ENCODE measurements around the gene STAMBPL1. TPM values are rescaled to one million over a fixed set of nuclear protein-coding genes. Genes with fewer than 3 reads are reported as not detected.
A peak's percentile ranks its signal among the peaks of the same experiment; 100 is the strongest.

STAMBPL1 gene
- total RNA-seq, 6 donors from 2014 or later: 4.9 to 69.1 (median 7.0) TPM

DNA sequence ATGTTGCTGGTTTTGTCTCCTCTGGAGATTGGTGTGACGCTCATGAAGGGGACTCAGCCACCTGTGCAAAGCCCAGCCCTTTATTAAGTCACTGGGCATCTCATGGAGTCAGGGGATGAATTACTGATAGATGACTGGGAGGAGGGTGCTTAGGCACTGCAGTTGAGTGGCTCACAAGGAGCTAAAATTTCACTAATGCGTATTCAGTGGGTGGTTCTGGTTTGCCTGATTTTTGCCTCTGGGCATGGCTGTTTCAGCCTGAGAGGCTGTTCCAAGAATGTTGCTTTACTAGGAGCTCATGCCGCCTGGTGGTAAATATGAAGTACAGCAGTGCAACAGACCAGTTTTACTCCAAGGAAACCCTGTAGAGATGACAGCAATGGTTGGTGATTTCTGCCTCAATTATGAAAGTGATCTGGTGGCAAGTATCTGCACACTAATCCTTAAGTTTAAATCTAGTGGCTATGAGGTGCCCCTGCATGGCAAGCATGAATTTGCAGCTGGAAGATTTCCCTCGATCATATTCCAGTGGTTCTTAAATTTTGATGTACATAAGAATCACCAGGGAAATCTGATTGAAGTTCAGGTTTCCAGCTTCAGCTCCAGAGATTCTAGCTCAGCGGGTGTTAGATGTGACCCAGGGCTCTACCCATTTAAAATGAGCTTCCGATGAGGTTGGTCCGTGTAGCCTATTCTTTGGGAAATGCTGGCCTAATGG is 52.7 kb downstream of the STAMBPL1 start:
- peak; percentile 89 to 90 for ATAC-seq (ENCODE audit: low FRiP score in 2 of 2)
- 53 to 56% methylated on average over 7 of the region's 7 CpGs for WGBS, 2 donors
- TF ChIP-seq CTCF (IDR thresholded peaks at IDR 0.05) (peak; percentile 80 to 96 (median 91)), EP300 (IDR thresholded peaks at IDR 0.05) (no peak)
- H3K4me3 ChIP-seq: no peak overlapping the region
- H3K9me3 ChIP-seq: no peaks in the 10 kb centered on the region
- H3K4me1 ChIP-seq: peaks cover 10 to 13% (median 13%) of the 10 kb centered on the region in 4 donors
- peak overlapping the region in 2 of 4 donors; percentile 27 to 30 for H3K27ac ChIP-seq
- H3K36me3 ChIP-seq: peaks cover 0 to 16% (median 3%) of the 10 kb centered on the region in 4 donors
- peak in 1 of 2 donors; percentile 61 for DNase-seq
- no peaks in the 10 kb centered on the region for H3K27me3 ChIP-seq

DNA sequence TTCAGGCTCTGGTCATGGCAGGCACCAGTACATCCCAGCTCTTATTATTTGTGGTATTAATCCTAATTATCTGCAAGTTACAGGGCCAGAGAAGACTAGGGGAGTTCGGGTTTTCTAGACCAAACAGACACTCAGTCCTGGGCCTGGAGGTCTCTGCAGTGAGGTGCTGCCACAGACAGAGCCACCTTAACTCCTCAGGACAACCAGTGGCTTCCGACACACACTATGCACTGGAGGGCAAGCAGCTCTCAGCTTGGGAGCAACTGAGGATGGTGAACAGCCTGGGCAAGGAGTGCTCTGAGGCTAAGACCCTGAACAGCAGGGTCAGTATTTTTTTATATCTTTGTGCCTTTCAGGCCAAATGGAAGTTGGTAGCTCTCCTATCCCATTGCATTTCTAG is 53.5 kb downstream of the STAMBPL1 start:
- no peak for TF ChIP-seq CTCF (IDR thresholded peaks at IDR 0.05)
- no peak for TF ChIP-seq POLR2AphosphoS5 (IDR thresholded peaks at IDR 0.05)
- TF ChIP-seq POLR2A (IDR thresholded peaks at IDR 0.05): no peak
- TF ChIP-seq EP300 (IDR thresholded peaks at IDR 0.05): no peak
- 94 to 100% methylated on average over 1 to 2 of the region's 2 CpGs for WGBS, 2 donors

DNA sequence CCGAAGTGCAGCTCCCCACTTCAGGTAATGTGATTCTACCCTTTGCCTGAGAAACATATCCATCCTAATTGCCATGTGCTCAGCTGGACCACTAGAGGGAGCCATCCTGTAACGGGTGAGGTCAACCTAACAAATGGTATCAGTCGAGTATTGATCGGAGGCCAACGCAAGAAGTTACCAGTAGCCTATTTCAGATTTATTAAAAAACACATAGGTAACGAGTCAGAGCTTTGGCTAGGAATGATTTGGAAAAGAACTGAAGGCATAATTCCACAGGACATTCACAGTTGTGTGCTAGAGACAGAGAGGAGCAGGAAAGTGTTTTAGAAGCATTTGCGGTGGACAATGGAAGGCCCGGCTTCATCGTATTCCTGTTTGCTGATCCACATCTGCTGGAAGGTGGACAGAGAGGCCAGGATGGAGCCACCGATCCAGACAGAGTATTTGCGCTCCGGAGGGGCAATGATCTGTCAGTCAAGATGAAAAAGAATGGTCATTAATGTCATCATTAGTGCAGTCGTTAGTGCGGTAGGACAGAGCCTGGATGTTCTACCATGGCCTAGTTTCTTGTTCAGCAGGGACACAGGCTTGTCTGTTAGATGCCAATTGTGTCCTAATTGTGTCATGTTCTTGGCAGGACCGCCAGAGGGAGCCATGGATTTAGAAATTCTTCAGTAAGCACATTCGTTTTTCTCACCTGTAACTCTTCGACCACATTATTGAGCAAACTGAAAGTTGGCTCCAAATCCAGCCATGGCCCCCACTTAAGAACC is 55.0 kb downstream of the STAMBPL1 start:
- peaks cover 0 to 38% (median 11%) of the 10 kb centered on the region in 4 donors for H3K36me3 ChIP-seq
- TF ChIP-seq POLR2AphosphoS5 (IDR thresholded peaks at IDR 0.05) (no peak), CTCF (IDR thresholded peaks at IDR 0.05) (peak; percentile 75 to 81 (median 80)), EP300 (IDR thresholded peaks at IDR 0.05) (no peak)
- 37 to 43% methylated on average over 17 of the region's 17 CpGs for WGBS, 2 donors
- H3K27me3 ChIP-seq: no peaks in the 10 kb centered on the region
- ATAC-seq (ENCODE audit: low FRiP score in 2 of 2): peak; percentile 86 to 88
- H3K4me1 ChIP-seq: peaks cover 10 to 13% (median 13%) of the 10 kb centered on the region in 4 donors
- H3K9me3 ChIP-seq: no peaks in the 10 kb centered on the region
- peak in 1 of 2 donors; percentile 78 for DNase-seq
- H3K27ac ChIP-seq: peak overlapping the region; percentile 38 to 68 (median 62)
- no peak overlapping the region for H3K4me3 ChIP-seq

More for the DNA sequence above, 53.5 kb downstream of the STAMBPL1 start:
- peaks cover 10 to 13% (median 13%) of the 10 kb centered on the region in 4 donors for H3K4me1 ChIP-seq
- no peaks in the 10 kb centered on the region for H3K9me3 ChIP-seq
- H3K27me3 ChIP-seq: no peaks in the 10 kb centered on the region
- H3K36me3 ChIP-seq: peaks cover 0 to 25% (median 4%) of the 10 kb centered on the region in 4 donors
- DNase-seq (no peak), ATAC-seq (ENCODE audit: low FRiP score in 2 of 2) (no peak)
- H3K4me3 ChIP-seq: no peak overlapping the region
- no peak overlapping the region for H3K27ac ChIP-seq

- no peak for TF ChIP-seq POLR2AphosphoS5 (IDR thresholded peaks at IDR 0.05)
- no peak for TF ChIP-seq CTCF (IDR thresholded peaks at IDR 0.05)
- no peak for TF ChIP-seq EP300 (IDR thresholded peaks at IDR 0.05)
- no peak for TF ChIP-seq POLR2A (IDR thresholded peaks at IDR 0.05)
- 92 to 95% methylated on average over 3 of the region's 3 CpGs for WGBS, 2 donors
These were observed 56.6 kb downstream of the STAMBPL1 start for GRCh38 chr10:88936656-88937055.

More at GRCh38 chr10:88936656-88937055, 56.6 kb downstream of the STAMBPL1 start:
- H3K36me3 ChIP-seq: peaks cover 0 to 54% (median 15%) of the 10 kb centered on the region in 4 donors
- H3K27ac ChIP-seq: no peak overlapping the region
- ATAC-seq (ENCODE audit: low FRiP score in 2 of 2) (no peak), DNase-seq (no peak)
- H3K4me1 ChIP-seq: peaks cover 10 to 13% (median 13%) of the 10 kb centered on the region in 4 donors
- no peaks in the 10 kb centered on the region for H3K27me3 ChIP-seq
- no peak overlapping the region for H3K4me3 ChIP-seq
- H3K9me3 ChIP-seq: no peaks in the 10 kb centered on the region

Measured in upper lobe of left lung (tissue), 6 donors.